GM15510 (cell line): Measurements from ENCODE around the gene TEKT4.

Experiments used
- POLR2A ChIP-seq: IDR thresholded peaks from 3 replicates; pipeline ENCODE4 v1.6.1; 2011; ENCODE audit warnings: borderline replicate concordance; ENCODE audit not compliant: insufficient read length; ENCODE audit errors: extremely low read depth

TEKT4 gene

DNA sequence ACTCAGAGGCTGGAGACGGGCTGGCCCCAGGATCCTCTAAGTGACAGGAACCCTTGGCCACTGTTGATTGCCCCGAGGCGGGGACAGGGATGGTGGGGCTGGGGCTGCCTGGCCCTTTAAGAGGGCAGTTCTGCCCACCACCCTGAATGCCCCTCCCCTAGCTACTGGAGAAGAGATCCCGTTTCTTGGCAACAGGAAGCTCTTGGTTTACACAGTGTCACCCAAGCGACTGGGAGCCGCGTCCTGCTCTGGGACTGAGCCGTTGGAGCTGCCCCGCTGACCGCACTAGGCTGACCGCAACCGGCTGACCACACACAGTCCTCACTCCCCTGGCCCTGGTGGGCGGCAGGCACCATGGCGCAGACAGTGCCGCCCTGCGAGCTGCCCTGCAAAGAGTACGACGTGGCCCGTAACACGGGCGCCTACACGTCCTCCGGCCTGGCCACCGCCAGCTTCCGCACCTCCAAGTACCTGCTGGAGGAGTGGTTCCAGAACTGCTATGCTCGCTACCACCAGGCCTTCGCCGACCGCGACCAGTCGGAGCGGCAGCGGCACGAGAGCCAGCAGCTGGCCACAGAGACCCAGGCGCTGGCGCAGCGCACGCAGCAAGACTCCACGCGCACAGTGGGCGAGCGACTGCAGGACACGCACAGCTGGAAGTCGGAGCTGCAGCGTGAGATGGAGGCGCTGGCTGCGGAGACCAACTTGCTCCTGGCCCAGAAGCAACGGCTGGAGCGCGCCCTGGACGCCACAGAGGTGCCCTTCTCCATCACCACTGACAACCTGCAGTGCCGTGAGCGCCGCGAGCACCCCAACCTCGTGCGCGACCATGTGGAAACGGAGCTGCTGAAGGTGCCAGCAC, at the start of gene TEKT4:
Gene TEKT4 (plus strand): TSS at position 205 of the 862 bp plus-strand sequence. CDS start 150 bp downstream, at position 355.
- no peak for TF ChIP-seq POLR2A

DNA sequence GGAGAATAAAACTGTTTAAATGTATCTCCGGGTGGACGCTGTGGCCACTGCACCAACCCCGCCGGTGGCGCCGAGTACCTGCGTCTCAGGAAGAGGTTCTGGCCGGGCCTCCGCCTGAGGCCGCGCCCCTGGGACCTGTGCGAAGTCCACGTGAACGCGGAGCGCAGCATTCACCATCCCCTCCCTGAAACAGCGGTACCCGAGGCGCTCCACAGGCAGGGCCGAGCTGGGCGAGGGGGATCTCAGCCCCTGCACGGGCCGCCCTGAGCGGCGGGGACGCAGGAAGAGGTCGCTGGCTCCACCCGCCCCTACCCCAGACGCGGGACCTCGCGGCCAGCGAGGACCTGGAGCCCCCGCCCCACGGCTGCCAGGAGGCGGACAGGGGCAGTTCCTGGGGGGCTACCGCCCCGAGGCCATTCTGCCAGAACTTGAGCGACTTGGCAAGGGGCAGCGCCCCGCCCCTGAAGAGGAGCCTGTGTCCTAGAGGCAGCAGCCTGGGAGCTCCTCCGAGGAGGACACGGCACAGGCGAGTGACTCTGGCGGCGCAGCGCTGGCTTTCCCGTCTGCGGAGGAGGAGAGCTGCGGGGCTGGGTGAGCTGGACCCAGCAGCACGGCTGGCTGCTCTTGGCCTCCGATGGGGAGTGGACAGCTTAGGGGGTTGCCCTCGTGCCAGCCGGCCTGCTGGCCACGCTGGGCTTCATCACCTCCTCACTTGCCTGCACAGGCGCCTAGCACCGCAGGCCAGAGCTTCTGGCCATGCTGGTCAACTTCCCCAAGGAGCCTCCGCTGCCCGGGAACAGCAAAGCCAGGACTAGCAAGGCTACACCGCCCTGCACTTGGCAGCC, 9.7 kb upstream of the TEKT4 start:
- TF ChIP-seq POLR2A, result no peak

DNA sequence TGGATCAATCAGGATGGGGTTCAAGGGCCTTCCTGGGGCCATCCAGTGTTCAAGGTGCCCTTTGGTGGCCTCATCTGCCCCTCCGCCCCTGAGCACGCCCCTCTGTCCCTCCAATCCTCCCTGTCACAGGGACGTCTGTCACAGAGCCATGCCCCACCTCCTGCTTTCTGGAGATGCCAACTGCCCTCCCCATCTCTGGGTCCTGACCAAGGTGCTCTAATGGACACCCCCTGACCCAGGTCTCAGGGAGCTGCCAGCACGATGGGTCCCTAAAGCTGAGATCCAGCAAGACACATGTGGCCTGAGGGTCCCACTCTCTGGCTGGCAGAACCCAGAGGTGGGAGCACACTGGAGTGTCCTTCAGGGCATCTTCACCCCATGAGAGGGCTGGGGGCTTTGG, 2.1 kb upstream of the TEKT4 start:
- no peak for TF ChIP-seq POLR2A

- TF ChIP-seq POLR2A, result no peak
These were observed 1.4 kb upstream of the TEKT4 start for GRCh38 chr2:94869552-94870439.

DNA sequence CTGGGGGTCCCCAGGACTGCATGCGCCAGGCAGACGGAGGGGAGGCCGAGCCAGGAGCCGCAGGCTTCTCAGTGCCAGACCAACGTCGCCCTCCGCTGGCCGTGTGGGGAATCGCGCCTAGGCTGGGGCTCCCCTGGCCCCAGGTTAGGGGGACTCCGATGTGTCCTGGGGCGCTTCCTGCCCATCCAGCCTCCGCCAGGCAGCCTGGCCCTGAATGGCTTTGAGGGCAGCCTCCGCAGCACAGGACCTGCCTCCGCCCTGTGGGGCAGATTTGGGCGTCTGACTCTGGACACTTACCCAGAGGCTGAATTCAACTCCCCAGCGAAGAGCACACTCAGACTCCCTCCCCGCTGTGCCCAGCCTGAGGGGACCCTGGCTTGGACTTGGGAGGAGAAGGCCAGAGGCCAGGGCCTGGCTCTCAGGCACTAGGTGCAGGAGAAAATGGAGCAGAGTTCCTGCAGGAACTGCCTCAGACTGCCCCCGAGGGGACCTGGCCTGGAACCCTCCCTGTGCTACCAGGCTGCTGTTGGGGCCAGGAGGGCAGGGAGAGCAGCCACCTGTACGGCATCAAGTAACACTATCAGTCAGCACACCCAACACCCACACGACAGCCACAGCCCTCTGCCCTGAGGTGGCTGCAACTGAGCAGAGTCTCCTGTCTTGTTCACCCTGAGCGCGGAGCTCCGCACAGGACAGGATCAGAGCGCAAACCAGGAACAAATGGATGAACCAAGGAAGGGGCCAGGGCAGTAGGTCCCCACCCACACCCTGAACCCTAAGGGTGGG, 597 bp upstream of the TEKT4 start:
- no peak for TF ChIP-seq POLR2A

GRCh38 chr2:94872088-94872618, 923 bp downstream of the TEKT4 start:
- no peak for TF ChIP-seq POLR2A

DNA sequence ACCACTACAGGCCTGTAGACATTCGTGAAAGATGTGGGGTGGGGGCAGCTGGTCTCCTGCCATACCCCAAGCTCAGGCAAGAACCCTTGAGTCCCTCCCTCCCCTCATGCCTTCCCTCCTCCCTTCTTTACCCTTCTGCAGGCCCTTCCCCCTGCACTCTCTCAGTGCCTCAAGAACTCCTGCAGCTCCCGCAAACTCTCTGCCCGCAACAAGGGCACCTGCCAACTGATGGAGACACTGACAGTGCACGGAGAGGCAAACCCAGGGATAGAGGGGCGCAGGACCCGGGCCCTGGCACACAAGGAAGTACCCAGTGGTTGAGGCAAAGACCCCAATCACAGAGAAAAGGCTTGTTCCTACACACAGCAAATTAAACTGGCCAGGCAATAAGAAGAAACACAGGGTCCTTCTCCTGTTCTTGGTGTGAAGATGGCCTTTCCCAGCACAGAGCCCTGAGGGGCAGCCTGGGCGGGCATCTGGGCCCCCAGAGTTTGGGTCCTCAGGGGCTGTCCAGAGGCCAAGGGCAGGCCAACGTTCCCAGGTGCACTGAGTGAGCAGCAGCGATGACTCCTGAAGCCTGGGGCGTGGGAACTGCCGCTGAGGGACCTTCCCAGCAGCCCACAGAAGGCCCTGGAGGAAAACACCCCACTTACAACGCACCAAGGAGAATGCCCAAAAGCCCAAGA, 1.6 kb downstream of the TEKT4 start:
- no peak for TF ChIP-seq POLR2A

DNA sequence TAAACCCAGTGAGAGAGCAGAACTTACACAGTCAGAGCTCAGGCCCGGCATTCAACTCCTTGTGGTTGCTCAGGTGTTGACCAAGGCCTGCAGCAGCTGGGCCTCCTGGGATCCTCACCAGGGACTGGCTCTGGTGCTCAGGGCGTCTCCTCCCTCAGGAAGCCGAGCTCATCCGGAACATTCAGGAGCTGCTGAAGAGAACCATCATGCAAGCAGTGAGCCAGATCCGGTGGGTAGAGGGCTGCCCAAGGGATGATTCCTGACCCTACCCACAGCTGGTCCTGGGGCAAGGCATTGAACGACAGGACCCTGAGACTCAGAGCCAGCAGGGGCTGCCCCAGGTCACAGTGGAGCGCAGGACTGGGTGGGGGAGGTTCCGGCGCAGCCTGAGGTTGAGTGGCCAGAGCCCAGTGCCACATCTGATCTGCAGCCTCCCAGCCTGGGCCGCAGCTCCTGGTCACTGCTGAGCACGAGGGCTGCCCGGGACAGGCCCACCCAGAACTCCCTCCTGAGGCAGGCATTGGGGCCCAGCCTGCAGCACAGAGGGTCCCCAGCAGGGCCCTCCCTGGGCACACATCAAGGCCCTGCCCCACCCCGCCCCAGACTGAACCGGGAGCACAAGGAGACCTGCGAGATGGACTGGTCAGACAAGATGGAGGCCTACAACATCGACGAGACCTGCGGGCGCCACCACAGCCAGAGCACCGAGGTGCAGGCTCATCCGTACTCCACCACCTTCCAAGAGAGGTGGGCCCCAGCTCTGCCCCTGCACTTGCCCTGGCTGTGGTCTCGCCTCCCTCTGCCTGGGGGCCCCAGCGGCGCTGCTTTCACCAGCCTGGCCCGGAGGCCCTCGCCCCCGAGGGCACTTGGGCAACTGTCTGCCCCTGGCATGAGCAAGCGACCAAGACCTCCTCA, 2.4 kb downstream of the TEKT4 start:
- no peak for TF ChIP-seq POLR2A

GRCh38 chr2:94874277-94874997, 3.2 kb downstream of the TEKT4 start:
- TF ChIP-seq POLR2A, result no peak

DNA sequence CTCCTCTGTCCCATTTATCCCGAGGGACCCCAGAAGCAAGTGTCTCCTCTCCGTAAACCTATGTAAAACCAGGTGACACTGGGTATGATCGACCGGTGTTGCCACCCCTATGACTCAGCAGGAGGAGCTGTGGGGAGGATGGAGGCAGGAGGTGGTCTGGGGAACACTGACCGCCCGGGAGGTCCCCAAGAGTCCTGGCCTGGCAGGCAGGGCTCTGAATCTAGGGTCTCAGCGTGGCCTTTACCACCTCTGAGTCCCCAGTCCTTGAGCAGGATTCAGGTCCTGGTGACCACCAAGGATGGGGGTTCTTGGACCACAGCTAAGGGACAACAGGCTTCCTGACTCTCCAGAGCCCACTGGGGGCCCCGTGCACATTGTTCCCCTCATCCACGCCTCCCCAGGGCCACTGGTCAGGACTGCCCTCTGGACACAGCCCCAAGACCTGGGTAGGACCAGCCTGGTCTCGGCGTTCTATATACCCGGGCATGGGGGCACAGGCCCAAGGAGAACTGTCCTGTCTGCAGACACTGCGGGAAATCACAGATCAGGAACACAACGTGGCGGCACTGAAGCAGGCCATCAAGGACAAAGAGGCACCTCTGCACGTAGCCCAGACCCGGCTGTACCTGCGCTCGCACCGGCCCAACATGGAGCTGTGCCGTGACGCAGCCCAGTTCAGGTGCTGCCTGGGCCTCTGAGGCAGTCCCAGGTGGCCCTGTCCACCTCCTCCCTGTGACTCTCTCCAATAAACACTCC, 4.0 kb downstream of the TEKT4 start:
- no peak for TF ChIP-seq POLR2A
